Keratinocyte (primary cell): Measurements from ENCODE around the gene DAO.

Source experiments
- CTCF ChIP-seq, 3 experiments: IDR thresholded peaks in 1 of 3; conservative IDR thresholded peaks in 1 of 3; optimal IDR thresholded peaks in 1 of 3; 2 replicates in 2 of 3; 3 replicates in 1 of 3; pipeline versions ENCODE3 to v1.5.1; 2011; ENCODE audit warnings: low read length in 3 of 3, mild to moderate bottlenecking in 3 of 3, moderate library complexity in 2 of 3, control low read depth in 1 of 3, inconsistent platforms in 1 of 3; ENCODE audit not compliant: insufficient read depth in 2 of 3; ENCODE audit errors: extremely low read depth in 1 of 3
- EZH2 ChIP-seq: IDR thresholded peaks from one replicate; pipeline ENCODE4 v1.6.1; 2012; ENCODE audit warnings: inconsistent platforms, mild to moderate bottlenecking, low read length, moderate library complexity

DNA sequence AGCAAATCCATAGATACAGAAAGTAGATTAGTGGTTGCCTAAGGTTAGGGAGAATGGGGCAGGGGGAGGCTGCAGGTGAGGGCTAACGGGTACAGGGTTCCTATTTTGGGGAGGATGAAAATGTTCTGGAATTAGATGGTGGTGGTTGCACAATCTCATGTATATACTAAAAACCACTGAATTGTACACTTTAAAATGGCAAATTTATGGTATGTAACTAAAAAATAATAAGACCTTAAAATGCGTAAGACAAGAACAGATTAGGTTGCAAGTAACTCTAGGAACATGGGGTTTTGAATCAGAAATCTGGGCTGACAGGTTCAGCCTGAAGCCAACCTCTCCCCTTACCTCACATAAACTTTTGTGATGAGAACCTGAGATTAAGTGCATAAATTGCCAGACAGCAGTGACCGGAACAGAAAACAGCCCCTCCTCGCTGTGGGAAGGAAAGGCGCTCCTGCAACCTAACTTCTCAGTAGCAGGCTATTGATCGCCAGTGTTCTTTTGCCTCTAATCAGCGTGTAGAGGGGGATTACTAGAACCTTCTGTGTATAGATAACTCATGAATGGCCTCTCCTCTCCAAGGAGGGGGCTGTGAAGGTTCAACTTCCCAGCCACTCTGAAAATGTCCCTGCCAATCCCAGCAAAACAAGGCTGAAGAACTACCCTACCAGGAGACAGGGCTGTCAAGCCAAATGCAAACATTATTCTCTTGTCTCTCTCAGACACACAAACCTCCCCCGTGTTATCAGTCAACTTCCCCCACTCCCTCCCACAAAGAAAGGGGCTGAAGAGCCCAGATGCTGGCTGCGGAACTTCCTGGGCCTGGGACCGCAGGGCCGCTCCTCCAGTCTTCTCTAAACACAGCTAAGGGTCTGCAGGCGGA lies 24.4 kb upstream of the DAO start:
- no peak for TF ChIP-seq EZH2
- no peak for TF ChIP-seq CTCF (optimal IDR thresholded peaks at IDR 0.05 in 1 of 3, IDR thresholded peaks at IDR 0.05 in 1 of 3, conservative IDR thresholded peaks at IDR 0.05 in 1 of 3; ENCODE audit: extremely low read depth in 1 of 3, insufficient read depth in 2 of 3, low read length in 3 of 3)
